ENCODE measurements around the gene TRIP4.

TRIP4 gene

DNA sequence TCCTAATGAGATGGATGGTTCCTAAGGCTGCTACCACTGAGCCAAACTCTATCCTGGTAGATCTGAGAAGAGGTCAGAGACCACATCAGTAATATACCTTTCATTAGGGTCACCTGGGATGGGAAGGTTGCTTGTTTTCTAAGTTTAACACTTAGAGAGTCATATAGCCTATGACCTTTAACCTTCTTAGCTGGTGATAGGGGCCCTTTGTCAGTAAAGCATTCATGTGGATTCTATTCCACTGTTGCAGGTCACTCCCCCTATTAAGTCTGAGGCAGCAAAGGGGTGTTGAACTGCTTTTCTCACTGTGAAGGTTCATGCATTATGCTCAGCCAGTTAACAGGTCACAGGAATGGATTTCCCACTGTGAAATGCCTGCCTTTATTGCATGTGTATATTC, 66.6 kb downstream of the TRIP4 start:
- no peak for ATAC-seq
- no peaks in the 10 kb centered on the region for H3K36me3 Mint-ChIP-seq
- H3K4me1 Mint-ChIP-seq: peaks cover 20% of the 10 kb centered on the region
- no peak overlapping the region for H3K27ac Mint-ChIP-seq
- H3K4me3 Mint-ChIP-seq: no peak overlapping the region
- no peaks in the 10 kb centered on the region for H3K27me3 Mint-ChIP-seq
- no peaks in the 10 kb centered on the region for H3K9me3 Mint-ChIP-seq

DNA sequence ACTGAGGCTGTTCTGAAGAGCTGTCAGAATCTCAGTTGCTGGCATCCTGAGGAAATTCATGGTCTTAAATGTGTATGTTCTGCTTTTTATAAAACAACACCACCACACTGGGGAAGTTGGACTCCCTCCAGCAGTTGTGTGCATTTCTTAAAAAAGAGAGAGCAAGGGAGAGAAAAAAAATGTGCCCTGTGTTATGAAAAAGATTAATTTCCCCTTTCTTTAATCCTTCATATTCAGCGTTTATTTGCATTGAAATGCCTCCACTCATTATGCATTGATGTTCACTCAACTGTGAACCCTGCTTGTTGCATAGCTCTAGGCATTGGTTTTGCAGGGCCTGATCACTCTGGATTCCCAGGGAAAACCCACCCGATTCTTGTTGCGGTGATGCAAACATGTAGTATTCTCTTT, 68.3 kb downstream of the TRIP4 start:
- H3K36me3 Mint-ChIP-seq: no peaks in the 10 kb centered on the region
- H3K4me1 Mint-ChIP-seq: peaks cover 31% of the 10 kb centered on the region
- H3K4me3 Mint-ChIP-seq: no peak overlapping the region
- peak; percentile 42 for ATAC-seq
- H3K27ac Mint-ChIP-seq: peak overlapping the region; percentile 54
- no peaks in the 10 kb centered on the region for H3K9me3 Mint-ChIP-seq
- no peaks in the 10 kb centered on the region for H3K27me3 Mint-ChIP-seq

DNA sequence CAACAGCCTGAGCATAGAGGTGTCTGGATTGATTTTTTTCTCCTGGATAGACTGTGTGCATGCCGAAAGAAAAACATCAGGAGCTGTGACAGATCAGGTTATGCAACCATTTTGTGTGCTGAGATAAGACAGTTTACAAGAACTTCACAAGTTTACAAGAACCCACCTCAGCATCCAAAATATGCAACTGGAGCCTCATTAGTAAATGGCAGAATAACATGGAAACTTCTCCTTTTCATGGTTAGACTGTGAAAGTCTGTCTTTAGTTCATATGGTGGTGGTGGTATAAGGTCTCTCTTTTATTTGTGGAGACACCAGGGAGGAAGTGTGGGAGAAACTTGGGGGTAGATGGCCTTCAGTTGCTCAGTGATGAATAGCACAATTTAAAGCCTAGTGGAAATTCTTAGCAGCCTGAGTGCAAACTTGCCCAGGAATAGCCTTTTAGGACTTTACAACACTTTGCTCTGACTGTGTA, 69.0 kb downstream of the TRIP4 start:
- peaks cover 37% of the 10 kb centered on the region for H3K4me1 Mint-ChIP-seq
- H3K9me3 Mint-ChIP-seq: no peaks in the 10 kb centered on the region
- H3K27ac Mint-ChIP-seq: peak overlapping the region; percentile 54
- H3K36me3 Mint-ChIP-seq: no peaks in the 10 kb centered on the region
- no peak for ATAC-seq
- H3K4me3 Mint-ChIP-seq: no peak overlapping the region
- H3K27me3 Mint-ChIP-seq: no peaks in the 10 kb centered on the region

DNA sequence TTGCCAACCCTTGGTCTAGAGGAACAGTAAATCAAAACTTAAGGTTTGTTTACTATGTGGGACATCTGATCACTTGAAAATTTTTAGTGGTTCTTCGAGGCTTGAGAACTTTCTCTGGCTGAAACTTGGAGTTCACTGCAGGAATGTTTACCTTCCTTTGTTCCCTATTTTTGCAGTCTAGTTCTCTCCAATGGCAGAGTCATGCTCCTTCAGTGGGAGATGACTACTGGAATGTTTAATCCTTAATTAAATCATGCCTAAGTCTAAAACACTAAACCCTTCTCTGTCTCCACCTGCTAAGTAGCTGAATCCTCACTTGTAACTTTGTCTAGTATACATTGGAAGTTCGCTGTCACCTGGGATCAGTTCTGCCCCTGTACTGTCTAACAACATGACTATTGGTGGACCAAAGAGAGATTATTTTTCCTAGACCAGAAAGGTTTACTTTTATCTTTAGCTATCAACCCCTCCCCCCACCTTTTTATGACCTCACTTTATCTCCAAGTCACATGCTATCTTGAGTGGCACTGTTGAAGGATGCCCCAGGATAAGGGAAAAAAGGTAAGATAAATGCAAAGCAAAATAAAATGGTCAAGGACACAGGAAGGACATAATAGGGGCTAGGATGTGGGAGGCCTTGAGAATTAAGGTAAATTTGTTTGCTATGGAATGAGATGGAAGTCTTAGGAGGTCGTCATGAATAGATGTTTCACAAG, 71.6 kb downstream of the TRIP4 start:
- Mint-ChIP-seq H3K27me3 (no peaks in the 10 kb centered on the region), H3K36me3 (no peaks in the 10 kb centered on the region), H3K9me3 (no peaks in the 10 kb centered on the region), H3K27ac (peak overlapping the region; percentile 85), H3K4me3 (peak overlapping the region; percentile 90), H3K4me1 (peaks cover 49% of the 10 kb centered on the region)
- no peak for ATAC-seq

DNA sequence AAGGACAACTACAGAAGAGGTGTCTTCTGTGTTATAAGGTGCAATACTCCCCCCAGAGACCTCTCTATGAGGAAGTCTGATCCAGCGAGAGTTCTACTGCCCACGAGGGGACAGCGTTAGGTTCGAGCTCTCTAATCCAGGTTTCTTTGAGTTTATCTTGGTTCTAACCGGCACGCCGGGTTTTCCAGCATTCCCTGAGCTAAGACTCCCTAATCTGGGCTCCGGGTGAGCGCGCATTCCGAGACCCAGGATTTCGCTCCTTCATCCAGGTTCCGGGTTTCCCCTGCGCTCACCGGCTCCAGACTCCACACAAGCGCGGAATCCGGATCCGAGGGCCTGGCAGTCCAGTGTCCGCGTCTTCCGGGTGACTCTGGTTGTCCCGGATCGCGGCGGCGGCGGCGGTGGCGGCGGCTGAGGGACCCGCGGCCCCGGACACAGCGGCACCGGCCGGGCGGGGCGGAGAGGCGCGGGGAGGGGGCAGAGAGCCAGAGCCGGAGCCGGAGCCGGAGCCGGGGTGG, 72.6 kb downstream of the TRIP4 start, which contains the start of gene ZNF609:
Gene ZNF609 (plus strand): TSS at position 373 of the 518 bp plus-strand sequence. CDS start 38,842 bp downstream, outside the sequence.
- Mint-ChIP-seq H3K27ac (peak within 1 kb of the TSS; percentile 85), H3K4me3 (peak within 1 kb of the TSS; percentile 90), H3K9me3 (no peaks in the 10 kb centered on the region), H3K36me3 (no peaks in the 10 kb centered on the region), H3K27me3 (no peaks in the 10 kb centered on the region), H3K4me1 (peaks cover 60% of the 10 kb centered on the region)
- peak; percentile 86 for ATAC-seq

DNA sequence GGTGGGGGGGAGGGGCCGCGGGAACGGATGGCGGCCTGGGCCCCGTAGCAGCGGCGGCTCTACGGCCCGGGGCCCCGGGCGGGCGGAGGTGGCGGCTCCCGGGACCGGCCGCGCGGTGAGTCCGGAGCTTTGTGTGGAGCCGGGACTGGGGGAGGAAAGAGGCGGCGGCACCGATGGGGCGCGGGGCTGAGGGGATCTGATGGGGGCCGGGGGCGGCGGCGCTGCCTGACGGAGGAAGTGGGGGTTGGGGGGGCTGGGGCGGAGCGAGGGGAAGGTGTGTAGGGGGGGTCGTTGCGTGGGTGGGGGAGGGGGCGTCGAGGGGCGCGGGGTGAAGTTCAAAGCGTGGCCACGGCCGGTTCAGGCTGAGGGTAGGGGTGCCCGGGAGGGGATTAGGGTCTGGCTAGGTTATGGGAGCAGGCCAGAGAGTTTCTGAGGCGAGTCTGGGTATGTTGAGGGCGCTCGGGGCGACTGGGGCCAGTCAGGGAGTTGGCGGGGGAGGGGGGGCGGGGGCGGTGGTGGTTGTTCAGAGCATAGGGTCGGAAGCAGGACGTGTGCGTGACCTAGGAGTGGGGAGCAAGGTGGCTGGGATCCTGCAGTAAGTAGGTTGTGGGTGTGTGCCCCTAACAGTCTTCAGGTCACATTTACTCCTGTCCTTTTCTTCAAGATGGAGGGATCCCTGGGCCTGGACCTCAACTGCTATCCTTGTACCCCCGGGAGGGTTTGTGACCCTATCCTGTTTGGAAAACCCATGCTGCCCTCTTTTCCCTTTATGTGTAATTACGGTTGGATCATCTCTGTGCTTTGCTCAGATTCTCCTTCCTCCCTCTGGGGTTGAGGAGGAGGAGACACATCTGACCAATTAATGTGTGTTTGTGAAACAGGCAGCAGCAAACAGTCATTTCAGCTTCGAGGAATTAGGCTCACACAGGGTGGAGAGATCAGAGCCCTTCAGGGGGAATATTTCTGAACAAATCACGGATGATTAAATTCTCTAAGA, 73.4 kb downstream of the TRIP4 start:
- Mint-ChIP-seq H3K4me3 (peak overlapping the region; percentile 83), H3K36me3 (no peaks in the 10 kb centered on the region), H3K4me1 (peaks cover 55% of the 10 kb centered on the region), H3K27me3 (no peaks in the 10 kb centered on the region), H3K27ac (peak overlapping the region; percentile 85), H3K9me3 (no peaks in the 10 kb centered on the region)
- ATAC-seq: peak; percentile 56

DNA sequence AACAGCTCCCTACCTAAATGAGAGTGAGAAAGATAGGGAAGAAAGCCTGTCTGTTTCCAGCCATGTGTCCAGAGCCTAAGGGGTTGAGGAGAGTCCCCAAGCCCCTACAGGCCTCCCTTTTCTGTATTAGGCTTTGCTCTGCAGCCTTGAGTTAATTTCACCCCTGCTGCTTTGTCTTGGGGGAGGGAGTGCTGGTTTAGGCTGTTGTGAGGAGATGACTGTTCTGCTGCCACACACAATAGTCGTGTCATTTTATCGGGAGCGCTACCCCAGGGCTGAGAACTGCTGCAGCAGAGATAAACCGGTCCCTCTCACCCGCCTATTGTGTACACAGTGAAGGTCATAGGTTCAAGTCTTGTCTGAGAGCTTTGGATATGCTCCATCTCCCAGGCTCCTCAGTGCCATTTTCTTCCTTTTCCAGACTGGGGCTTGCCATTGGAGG, 74.1 kb downstream of the TRIP4 start:
- ATAC-seq: no peak
- H3K36me3 Mint-ChIP-seq: no peaks in the 10 kb centered on the region
- no peaks in the 10 kb centered on the region for H3K27me3 Mint-ChIP-seq
- peaks cover 55% of the 10 kb centered on the region for H3K4me1 Mint-ChIP-seq
- peak overlapping the region; percentile 83 for H3K4me3 Mint-ChIP-seq
- peak overlapping the region; percentile 85 for H3K27ac Mint-ChIP-seq
- no peaks in the 10 kb centered on the region for H3K9me3 Mint-ChIP-seq

DNA sequence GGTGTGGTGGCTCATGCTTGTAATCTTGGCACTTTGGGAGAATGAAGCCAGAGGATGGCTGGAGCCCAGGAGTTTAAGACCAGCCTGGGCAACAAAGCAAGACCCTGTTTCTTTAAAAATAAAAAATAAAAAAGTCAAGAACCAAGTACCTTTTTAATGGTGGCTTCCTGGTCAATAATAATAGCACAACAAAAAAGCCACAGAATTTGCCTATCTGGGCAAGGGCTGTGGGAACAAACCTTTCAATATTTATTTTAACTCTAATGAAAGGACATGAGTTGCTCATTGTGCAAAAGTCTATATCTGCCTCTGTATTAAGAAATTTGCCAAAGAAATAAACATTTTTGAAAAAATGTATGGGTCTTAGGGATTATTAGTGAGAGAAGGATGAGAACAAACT, 74.9 kb downstream of the TRIP4 start:
- no peaks in the 10 kb centered on the region for H3K27me3 Mint-ChIP-seq
- no peaks in the 10 kb centered on the region for H3K9me3 Mint-ChIP-seq
- H3K36me3 Mint-ChIP-seq: no peaks in the 10 kb centered on the region
- peak overlapping the region; percentile 85 for H3K27ac Mint-ChIP-seq
- ATAC-seq: no peak
- H3K4me3 Mint-ChIP-seq: no peak overlapping the region
- H3K4me1 Mint-ChIP-seq: peaks cover 55% of the 10 kb centered on the region

DNA sequence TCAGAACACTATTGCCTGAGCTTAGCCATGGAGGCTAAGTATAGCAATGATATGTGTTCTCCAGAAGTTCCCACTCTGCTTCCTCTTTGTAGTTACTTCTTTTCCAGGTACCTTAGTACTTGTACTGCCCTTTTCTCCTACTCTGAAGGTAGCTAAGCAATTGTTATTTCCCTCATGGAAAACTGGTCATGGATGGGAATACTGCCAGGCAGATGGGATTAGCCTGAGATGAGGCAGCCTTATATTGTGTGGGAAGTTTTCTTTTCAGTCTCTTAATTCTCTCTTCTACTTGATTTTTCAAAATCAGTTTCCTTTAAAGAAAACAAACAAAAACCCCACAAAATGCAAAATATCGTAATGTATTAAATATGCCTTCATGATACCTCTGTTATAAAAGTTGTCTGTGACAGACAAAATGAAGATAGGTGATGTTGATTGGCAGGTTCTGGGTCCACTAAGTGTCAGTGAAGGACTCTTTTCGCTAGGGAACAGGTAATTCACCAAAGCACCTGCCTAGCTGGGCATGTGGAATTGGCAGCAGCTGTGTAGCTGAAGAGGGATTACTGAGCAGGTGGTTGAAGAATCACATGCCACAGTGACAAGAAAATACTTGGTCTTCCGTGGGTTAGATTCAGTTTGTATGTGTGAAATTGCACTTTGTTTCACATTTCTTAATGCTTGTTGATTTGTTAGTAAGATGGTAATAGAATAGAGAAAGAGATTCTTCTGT, 76.8 kb downstream of the TRIP4 start:
- Mint-ChIP-seq H3K4me1 (peaks cover 60% of the 10 kb centered on the region), H3K4me3 (no peak overlapping the region), H3K27me3 (no peaks in the 10 kb centered on the region), H3K27ac (no peak overlapping the region), H3K36me3 (peaks cover 7% of the 10 kb centered on the region), H3K9me3 (no peaks in the 10 kb centered on the region)
- no peak for ATAC-seq

DNA sequence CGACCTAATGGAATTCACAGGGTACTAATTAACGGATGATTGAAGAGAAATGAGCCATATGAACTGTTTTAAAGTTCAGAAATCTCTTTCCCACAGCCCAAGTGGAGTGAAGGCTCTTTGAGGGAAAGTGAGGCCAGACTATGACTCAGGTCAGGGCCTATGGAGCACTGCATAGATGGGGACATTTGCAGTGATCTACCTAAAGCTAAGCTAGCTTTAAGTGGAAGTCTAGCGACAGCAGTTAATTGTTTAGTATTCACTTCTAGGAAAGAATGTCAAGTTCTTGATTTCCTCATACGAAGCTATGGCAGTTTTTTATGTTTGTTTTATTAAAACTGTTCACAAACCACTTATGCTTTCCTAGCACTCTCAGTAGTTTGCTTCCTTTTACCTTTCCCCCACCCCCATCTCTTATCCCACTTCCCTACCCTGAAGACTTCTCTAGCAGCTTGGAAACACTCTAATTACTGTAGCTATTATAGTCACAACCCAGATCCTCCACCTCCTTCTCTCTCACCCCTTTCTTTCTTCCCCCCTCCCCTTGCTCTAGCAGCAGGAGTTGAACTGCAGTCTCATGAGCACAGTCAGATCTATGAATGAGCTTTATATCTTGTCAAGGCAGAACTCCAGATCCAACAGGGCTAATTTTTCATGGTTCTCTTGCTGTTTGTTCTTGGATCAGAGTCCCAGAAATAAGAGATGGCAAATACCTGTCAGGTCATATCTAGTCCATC, 78.9 kb downstream of the TRIP4 start:
- Mint-ChIP-seq H3K9me3 (no peaks in the 10 kb centered on the region), H3K27me3 (no peaks in the 10 kb centered on the region), H3K27ac (no peak overlapping the region), H3K4me3 (no peak overlapping the region), H3K36me3 (peaks cover 7% of the 10 kb centered on the region), H3K4me1 (peaks cover 45% of the 10 kb centered on the region)
- no peak for ATAC-seq

DNA sequence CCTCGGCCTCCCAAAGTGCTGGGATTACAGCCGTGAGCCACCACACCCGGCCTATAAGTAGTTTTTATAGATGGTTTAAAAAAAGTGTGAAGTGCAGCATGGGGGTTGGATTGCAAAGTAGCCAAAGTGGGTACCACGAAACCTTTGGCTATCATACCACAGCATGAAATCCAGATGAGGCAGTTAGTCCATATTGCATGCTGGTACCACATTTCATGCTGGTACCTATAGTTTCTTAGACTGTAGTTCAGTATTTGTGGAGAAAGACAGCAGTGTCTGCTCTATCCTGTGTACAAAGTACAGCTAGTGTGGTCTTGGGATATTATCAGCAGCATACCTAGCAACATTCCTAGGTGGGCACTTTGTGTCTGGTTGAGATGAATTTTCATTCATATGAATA, 84.5 kb downstream of the TRIP4 start:
- Mint-ChIP-seq H3K36me3 (peaks cover 19% of the 10 kb centered on the region), H3K27me3 (no peaks in the 10 kb centered on the region), H3K4me3 (no peak overlapping the region), H3K9me3 (no peaks in the 10 kb centered on the region), H3K27ac (no peak overlapping the region), H3K4me1 (peaks cover 24% of the 10 kb centered on the region)
- no peak for ATAC-seq

DNA sequence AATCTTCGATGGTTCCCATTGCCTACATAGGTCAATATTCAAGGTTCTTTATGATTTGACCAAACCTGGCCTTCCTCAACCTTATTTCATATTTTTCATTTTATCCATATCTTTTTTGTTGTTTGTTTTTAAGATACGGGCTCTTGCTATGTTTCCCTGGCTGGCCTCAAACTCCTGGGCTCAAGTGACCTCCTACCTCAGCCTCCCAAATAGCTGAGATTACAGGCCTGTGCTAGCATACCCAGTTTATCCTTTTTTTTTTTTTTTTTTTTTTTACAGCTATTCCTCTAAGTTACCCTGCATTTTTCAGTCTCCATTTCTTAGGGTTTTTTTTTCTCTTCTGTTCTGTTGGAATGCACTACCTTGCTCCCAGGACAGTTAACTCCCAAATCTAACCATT, 87.2 kb downstream of the TRIP4 start:
- Mint-ChIP-seq H3K27me3 (no peaks in the 10 kb centered on the region), H3K36me3 (peaks cover 12% of the 10 kb centered on the region), H3K27ac (no peak overlapping the region), H3K9me3 (no peaks in the 10 kb centered on the region), H3K4me1 (peaks cover 18% of the 10 kb centered on the region), H3K4me3 (no peak overlapping the region)
- ATAC-seq: no peak

DNA sequence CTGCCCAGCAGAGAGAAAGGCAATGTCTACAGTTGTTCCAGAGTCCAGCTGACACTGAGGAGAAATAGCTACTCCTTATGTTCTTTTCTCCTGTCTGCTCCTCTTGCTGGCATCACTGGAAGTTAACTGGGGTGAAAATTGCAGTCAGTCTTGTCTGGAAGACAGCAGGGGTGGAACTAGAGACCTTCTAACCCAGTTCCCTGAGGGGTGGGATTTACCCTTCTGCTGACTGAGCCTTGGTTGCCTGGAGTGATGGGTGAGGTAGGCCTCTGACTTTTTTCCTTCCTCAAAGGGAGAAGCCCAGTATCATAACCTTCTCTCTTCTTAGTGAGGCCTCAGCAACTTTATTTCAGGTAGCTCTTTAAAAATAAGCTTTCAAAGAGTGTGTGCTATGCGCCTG, 88.9 kb downstream of the TRIP4 start:
- H3K4me1 Mint-ChIP-seq: peaks cover 18% of the 10 kb centered on the region
- ATAC-seq: peak; percentile 68
- no peaks in the 10 kb centered on the region for H3K27me3 Mint-ChIP-seq
- H3K4me3 Mint-ChIP-seq: no peak overlapping the region
- peak overlapping the region; percentile 36 for H3K27ac Mint-ChIP-seq
- peaks cover 22% of the 10 kb centered on the region for H3K36me3 Mint-ChIP-seq
- H3K9me3 Mint-ChIP-seq: no peaks in the 10 kb centered on the region

DNA sequence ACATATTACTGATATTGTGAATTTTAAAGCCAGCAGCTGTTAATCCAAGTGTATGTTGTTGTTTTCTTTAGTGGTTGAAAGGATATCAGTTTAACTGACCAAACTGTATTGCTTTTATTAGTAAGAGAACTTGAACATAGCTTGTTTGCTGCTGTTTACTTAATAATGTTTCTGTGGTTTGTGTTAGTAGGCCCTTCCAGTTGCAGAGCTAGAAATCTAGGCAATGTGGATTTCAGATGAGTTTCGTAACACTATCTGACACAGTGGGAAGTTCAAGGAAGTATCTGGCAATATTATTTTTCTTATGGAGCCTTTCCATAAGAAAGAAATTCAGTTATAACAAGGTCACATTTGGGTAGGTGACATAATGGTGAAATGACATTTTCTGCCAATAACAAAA, 91.2 kb downstream of the TRIP4 start:
- Mint-ChIP-seq H3K9me3 (no peaks in the 10 kb centered on the region), H3K4me3 (no peak overlapping the region), H3K4me1 (peaks cover 18% of the 10 kb centered on the region), H3K36me3 (peaks cover 20% of the 10 kb centered on the region), H3K27ac (no peak overlapping the region), H3K27me3 (no peaks in the 10 kb centered on the region)
- ATAC-seq: no peak
